ENCODE results near the gene DPP6. TPM values are rescaled to one million over a fixed set of nuclear protein-coding genes. Genes with fewer than 3 reads are reported as not detected.
A peak's percentile ranks its signal among the peaks of the same experiment; 100 is the strongest.
"Not testable (repeated sequence)": the region's sequence is repeated elsewhere in the genome, so short reads cannot be mapped to it uniquely, and the experiment has no call there.

The DPP6 gene
- total RNA-seq (2021) (not detected in 2 replicates), Bru-seq, nascent RNA (percentile 3 among the genes with signal in this experiment), BruChase-seq, experiment 1, labeled RNA remaining after a 2-hour chase (percentile 8 among the genes with signal in this experiment), BruChase-seq, experiment 2, labeled RNA remaining after a 6-hour chase (percentile 4 among the genes with signal in this experiment)
- long read RNA-seq, partial matches to known transcripts, result 0 of 2 reads
- long read RNA-seq, other reads (novel, unspliced or antisense), result 2 of 2 reads

DNA sequence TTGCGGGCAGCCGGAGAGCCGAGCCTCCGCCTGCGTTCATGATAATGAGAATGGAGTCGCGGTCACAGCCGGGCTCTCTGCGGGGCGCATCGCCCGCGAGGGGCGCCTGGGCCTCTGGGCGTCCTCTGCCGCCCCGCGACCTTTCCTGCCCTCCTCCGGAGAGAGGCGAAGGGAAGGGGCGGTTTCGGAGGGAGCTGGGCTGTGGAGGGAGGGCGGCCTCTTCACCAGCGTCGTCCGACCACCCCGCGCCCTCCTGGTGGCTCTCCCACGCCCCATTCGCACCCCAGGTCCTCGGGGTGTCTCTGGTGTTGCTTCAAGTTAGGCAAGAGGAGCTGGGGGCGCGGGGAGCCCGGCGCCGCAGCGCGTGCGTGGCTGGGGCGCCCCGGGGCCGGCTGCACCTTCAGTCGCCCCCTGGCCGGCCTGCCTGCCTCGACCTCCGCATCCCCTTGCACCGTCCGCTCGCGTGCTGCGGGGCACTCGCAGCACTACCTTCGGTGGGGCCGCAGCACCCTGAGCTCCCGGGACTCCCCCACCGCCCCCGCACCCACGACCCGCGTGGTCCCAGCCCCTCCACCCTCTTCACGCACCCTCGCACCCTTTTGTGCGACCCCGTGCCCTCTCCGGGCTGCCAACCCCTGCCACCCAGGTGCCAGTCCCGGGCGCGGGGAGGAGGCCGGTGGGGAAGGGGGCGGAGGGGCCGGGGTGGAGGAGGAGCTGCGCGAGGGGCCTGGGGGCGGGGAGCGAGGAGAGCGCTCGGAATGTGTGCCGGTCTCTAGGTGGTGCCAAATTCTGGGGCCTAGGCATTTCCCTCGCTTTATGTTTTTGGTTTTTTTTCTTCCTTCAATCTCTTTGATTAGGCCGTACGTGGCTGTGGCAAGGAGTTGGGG lies at the start of gene DPP6:
Gene DPP6 (plus strand): TSS at position 756 of the 887 bp plus-strand sequence.
- POLR2A ChIA-PET (ENCODE audit: unreplicated experiment); CTCF ChIA-PET: not testable (repeated sequence)

DNA sequence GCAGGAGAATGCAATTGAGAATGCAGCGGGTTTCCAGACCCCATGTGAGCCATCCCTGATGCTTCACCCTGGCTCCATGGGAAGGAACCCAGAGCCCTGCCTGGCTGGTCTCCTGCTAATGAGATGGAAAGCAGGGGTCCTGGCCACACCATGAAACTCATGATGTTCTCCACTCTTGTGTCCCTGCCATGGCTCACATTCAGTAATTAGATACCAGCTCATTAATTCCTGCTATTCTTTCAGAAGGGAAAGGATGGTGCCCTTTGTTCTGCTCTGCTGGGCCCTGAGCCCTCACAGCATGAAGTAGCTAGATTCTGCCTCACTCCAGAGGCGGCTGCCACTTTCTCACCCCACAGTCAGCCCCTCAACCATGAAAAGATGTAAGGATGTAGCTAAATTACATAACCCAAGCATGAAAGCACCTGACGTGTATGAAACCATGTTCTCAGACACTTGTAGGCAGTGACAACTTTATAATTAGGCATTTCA lies 42.7 kb upstream of the DPP6 start:
- H3K36me3 ChIP-seq (ENCODE audit: low read depth); H2AFZ ChIP-seq; H3K9me2 ChIP-seq (ENCODE audit: insufficient read depth); H3K79me2 ChIP-seq (ENCODE audit: low read depth); BruUV-seq (replicated peaks); H3K4me3 ChIP-seq; H3K4me2 ChIP-seq; H3K27me3 ChIP-seq (ENCODE audit: insufficient read depth, low read depth); H3K9me3 ChIP-seq (ENCODE audit: insufficient read depth, low read depth); H3F3A ChIP-seq (ENCODE audit: insufficient read depth, low read depth); H3K27ac ChIP-seq; intact Hi-C loops (cut with micrococcal nuclease; ENCODE audit: unreplicated experiment); CTCF ChIA-PET; H4K20me1 ChIP-seq (ENCODE audit: insufficient read depth); DNase-seq; H3K4me1 ChIP-seq (replicated peaks; ENCODE audit: insufficient read depth); POLR2A ChIA-PET (ENCODE audit: unreplicated experiment): not testable (repeated sequence)

More for the DNA sequence above, at the start of gene DPP6:
- H3K27ac ChIP-seq; H3K36me3 ChIP-seq (ENCODE audit: low read depth); H4K20me1 ChIP-seq (ENCODE audit: insufficient read depth); H3K4me1 ChIP-seq (replicated peaks; ENCODE audit: insufficient read depth); DNase-seq; H3K9me3 ChIP-seq (ENCODE audit: insufficient read depth, low read depth); H3K4me2 ChIP-seq; H3K27me3 ChIP-seq (ENCODE audit: insufficient read depth, low read depth); H3K9me2 ChIP-seq (ENCODE audit: insufficient read depth); BruUV-seq (replicated peaks); H3K4me3 ChIP-seq; H3F3A ChIP-seq (ENCODE audit: insufficient read depth, low read depth); H2AFZ ChIP-seq; intact Hi-C loops (cut with micrococcal nuclease; ENCODE audit: unreplicated experiment); H3K79me2 ChIP-seq (ENCODE audit: low read depth): not testable (repeated sequence)

GRCh38 chr7:154010726-154011568 lies 41.3 kb upstream of the DPP6 start:
- H3K9me2 ChIP-seq (ENCODE audit: insufficient read depth); H3F3A ChIP-seq (ENCODE audit: insufficient read depth, low read depth); H3K36me3 ChIP-seq (ENCODE audit: low read depth); H4K20me1 ChIP-seq (ENCODE audit: insufficient read depth); H2AFZ ChIP-seq; intact Hi-C loops (cut with micrococcal nuclease; ENCODE audit: unreplicated experiment); CTCF ChIA-PET; H3K9me3 ChIP-seq (ENCODE audit: insufficient read depth, low read depth); POLR2A ChIA-PET (ENCODE audit: unreplicated experiment); H3K79me2 ChIP-seq (ENCODE audit: low read depth); H3K4me1 ChIP-seq (replicated peaks; ENCODE audit: insufficient read depth); H3K27ac ChIP-seq; H3K4me3 ChIP-seq; H3K4me2 ChIP-seq; BruUV-seq (replicated peaks); H3K27me3 ChIP-seq (ENCODE audit: insufficient read depth, low read depth); DNase-seq: not testable (repeated sequence)

GRCh38 chr7:154012800-154013199 lies 39.4 kb upstream of the DPP6 start:
- DNase-seq; BruUV-seq (replicated peaks); H3K79me2 ChIP-seq (ENCODE audit: low read depth); intact Hi-C loops (cut with micrococcal nuclease; ENCODE audit: unreplicated experiment); H2AFZ ChIP-seq; H3K4me2 ChIP-seq; H3K4me3 ChIP-seq; H3K9me2 ChIP-seq (ENCODE audit: insufficient read depth); H3K9me3 ChIP-seq (ENCODE audit: insufficient read depth, low read depth); H3K27me3 ChIP-seq (ENCODE audit: insufficient read depth, low read depth); H3K36me3 ChIP-seq (ENCODE audit: low read depth); H3F3A ChIP-seq (ENCODE audit: insufficient read depth, low read depth); H3K27ac ChIP-seq; CTCF ChIA-PET; H4K20me1 ChIP-seq (ENCODE audit: insufficient read depth); H3K4me1 ChIP-seq (replicated peaks; ENCODE audit: insufficient read depth); POLR2A ChIA-PET (ENCODE audit: unreplicated experiment): not testable (repeated sequence)

- intact Hi-C loops (cut with micrococcal nuclease; ENCODE audit: unreplicated experiment), result not testable (repeated sequence)
These were observed 36.6 kb upstream of the DPP6 start for GRCh38 chr7:154015636-154016035.

GRCh38 chr7:154018354-154018753 lies 33.8 kb upstream of the DPP6 start:
- H3F3A ChIP-seq (ENCODE audit: insufficient read depth, low read depth); H3K4me3 ChIP-seq; H3K79me2 ChIP-seq (ENCODE audit: low read depth); BruUV-seq (replicated peaks); H3K9me2 ChIP-seq (ENCODE audit: insufficient read depth); intact Hi-C loops (cut with micrococcal nuclease; ENCODE audit: unreplicated experiment); H3K9me3 ChIP-seq (ENCODE audit: insufficient read depth, low read depth); H3K36me3 ChIP-seq (ENCODE audit: low read depth); H3K27ac ChIP-seq; H2AFZ ChIP-seq; POLR2A ChIA-PET (ENCODE audit: unreplicated experiment); DNase-seq; H4K20me1 ChIP-seq (ENCODE audit: insufficient read depth); CTCF ChIA-PET; H3K4me2 ChIP-seq; H3K27me3 ChIP-seq (ENCODE audit: insufficient read depth, low read depth); H3K4me1 ChIP-seq (replicated peaks; ENCODE audit: insufficient read depth): not testable (repeated sequence)

More at GRCh38 chr7:154015636-154016035, 36.6 kb upstream of the DPP6 start:
- H3K4me2 ChIP-seq; H3K27me3 ChIP-seq (ENCODE audit: insufficient read depth, low read depth); CTCF ChIA-PET; H3F3A ChIP-seq (ENCODE audit: insufficient read depth, low read depth); DNase-seq; POLR2A ChIA-PET (ENCODE audit: unreplicated experiment); H2AFZ ChIP-seq; H3K4me3 ChIP-seq; H3K27ac ChIP-seq; H3K79me2 ChIP-seq (ENCODE audit: low read depth); BruUV-seq (replicated peaks); H3K9me3 ChIP-seq (ENCODE audit: insufficient read depth, low read depth); H3K36me3 ChIP-seq (ENCODE audit: low read depth); H3K4me1 ChIP-seq (replicated peaks; ENCODE audit: insufficient read depth); H4K20me1 ChIP-seq (ENCODE audit: insufficient read depth); H3K9me2 ChIP-seq (ENCODE audit: insufficient read depth): not testable (repeated sequence)

GRCh38 chr7:154027805-154028204 lies 24.4 kb upstream of the DPP6 start:
- H3K27ac ChIP-seq; H3K79me2 ChIP-seq (ENCODE audit: low read depth); CTCF ChIA-PET; H3K4me3 ChIP-seq; BruUV-seq (replicated peaks); H3K4me2 ChIP-seq; H3F3A ChIP-seq (ENCODE audit: insufficient read depth, low read depth); H2AFZ ChIP-seq; DNase-seq; POLR2A ChIA-PET (ENCODE audit: unreplicated experiment); H3K9me2 ChIP-seq (ENCODE audit: insufficient read depth); H3K9me3 ChIP-seq (ENCODE audit: insufficient read depth, low read depth); H4K20me1 ChIP-seq (ENCODE audit: insufficient read depth); intact Hi-C loops (cut with micrococcal nuclease; ENCODE audit: unreplicated experiment); H3K36me3 ChIP-seq (ENCODE audit: low read depth); H3K4me1 ChIP-seq (replicated peaks; ENCODE audit: insufficient read depth): not testable (repeated sequence)
- peaks cover 21% of the 10 kb centered on the region for H3K27me3 ChIP-seq (ENCODE audit: insufficient read depth, low read depth)
